Stimulated activated CD8-positive, alpha-beta memory T cell treated with anti-CD3 and anti-CD28 coated beads, Interleukin-4, amount 100 ng/mL, for 4 hours (primary cell): ENCODE measurements around the gene CMTM7.

Experiments used
- DNase-seq, 2 donors: peaks; one replicate each; pipeline ENCODE4 v3.0.0-alpha.2; 2020; ENCODE audit warnings: low read depth in 2 of 2, low spot score in 1 of 2

CMTM7 gene

GRCh38 chr3:32413845-32414521, 22.3 kb downstream of the CMTM7 start:
- no peak for DNase-seq

DNA sequence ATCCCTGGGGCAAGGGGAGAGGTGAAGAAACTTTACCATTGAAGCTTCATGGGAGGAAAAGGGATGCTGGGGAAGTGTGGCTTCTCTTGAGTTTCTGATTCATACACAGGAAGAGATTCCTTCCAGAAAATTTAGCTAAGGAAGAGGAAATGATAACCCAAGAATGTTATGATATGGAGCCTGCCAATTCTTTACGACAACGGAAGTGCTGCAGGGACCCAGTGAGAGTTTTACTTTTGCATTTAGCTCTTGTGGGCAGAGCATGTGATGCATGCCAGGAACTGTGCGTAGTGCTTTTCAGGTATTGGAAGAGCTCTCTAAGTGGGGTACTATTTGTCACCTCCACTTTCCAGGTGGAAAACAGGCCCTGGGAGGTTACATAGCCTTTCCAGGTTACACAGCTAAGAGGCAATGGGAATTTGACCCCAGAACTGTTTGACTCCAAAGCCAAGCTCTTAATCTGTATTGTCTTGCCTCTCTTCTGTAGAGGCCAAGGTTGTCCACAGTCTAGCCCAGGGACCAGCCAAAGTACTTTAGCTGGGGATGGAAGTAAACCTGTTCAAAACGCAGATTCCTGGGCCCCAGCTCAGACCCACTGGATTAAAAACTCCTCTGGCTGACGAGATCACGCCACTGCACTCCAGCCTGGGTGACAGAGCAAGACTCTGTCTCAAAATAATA, 23.0 kb downstream of the CMTM7 start:
- no peak for DNase-seq

- DNase-seq: no peak
Observed at GRCh38 chr3:32419742-32420125, 28.1 kb downstream of the CMTM7 start.

DNA sequence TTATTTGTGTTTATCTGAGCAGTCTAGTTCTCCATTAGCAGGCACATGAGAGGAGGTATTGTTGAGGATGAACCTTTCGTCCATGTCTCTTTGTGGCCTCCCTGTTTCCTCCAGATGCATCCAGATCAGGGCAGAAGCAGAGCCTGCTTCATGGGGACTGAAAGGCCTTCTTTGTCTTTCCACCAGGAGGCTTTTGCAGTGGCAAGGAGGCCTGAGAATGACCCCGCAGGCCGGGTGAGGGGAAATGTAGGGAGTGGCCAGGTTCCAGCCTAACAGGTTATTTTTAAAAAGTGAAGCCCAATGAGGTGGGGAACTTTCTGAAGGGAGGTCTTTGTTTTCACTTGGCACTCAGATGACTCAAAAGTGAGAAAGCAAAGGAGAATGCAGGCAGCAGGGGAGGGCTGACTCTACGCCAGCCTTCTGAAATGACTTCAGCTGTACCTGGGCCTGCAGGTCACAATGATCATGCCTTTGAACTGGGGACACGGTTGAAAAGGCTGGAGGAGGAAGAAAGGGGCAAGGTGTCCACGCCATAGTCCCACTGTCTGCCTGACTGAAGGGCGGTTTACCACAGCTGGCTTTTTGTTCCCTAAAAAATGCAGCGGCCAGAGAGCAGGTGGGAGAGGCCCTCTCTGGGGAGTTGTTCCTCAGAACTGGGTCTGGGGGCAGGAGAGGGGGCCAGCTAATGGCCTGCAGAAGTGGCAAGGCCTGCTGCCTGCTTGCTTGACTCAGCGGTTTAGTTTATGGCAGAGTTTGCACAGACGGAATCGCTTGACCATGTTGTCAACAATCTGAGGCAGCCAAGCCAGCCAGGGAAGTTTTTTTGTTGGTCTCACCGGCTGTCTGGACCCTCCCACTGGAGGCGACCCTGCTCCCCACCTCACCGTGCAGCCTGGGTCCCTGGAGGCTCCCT, 28.7 kb downstream of the CMTM7 start:
- DNase-seq: no peak

DNA sequence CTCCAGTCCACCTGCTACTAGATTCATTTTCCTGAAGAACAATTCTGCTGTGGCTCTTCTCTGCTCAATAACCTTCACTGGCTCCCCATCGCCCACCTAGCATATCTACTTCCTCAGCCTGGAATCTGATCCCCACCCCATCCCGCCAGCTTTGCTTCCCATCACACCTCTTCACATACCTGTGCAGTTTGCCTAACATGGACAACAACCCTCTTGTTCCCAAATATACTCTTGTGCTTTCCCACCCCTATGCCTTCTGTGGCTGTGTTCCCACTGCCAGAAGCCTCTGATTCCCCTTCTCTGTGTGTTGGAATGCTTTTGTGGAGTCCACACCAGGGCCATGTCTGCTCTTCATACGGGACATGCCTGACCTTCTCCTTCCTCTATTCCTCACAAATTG, 29.5 kb downstream of the CMTM7 start:
- no peak for DNase-seq

DNA sequence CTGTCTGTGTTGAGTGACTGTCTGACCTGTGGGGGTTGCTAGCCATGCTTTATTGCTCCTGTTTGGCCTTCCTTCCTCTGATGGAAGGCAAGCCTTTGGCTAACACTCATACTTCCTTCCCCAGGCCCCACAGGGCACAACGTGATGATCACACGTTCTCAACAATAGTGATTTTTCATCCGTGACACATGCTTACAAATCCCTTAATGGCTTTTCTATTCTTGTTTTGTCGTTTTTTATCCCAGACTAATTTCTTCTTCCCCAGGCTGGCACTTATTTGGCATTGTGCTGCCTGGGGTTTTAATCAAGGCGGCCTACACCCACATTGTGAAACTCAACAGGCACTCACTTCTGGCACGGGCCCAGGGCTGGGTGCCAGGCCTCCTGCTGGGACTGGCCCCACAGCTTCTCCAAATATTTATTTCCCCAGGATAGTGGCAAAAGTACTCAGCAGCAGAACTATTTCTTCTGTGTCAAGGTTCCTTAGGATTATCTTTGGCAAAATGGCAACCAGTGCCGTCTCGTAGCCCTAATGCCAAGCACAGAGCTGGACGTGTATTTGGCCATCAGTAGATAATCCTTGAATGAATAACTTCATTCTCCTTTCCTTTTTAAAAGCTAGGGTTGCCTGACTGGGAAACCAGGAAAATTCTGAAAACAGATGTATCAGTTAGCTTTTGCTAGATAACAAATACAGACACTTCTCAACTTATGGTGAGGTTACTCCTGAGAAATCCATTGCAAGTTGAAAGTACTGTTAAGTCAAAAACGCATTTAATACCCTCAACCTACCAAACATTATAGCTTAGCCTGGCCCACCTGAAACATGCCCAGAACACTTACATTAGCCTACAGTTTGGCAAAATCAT, 30.6 kb downstream of the CMTM7 start:
- DNase-seq: no peak

- no peak for DNase-seq
Observed at GRCh38 chr3:32422943-32423342, 31.3 kb downstream of the CMTM7 start.

DNA sequence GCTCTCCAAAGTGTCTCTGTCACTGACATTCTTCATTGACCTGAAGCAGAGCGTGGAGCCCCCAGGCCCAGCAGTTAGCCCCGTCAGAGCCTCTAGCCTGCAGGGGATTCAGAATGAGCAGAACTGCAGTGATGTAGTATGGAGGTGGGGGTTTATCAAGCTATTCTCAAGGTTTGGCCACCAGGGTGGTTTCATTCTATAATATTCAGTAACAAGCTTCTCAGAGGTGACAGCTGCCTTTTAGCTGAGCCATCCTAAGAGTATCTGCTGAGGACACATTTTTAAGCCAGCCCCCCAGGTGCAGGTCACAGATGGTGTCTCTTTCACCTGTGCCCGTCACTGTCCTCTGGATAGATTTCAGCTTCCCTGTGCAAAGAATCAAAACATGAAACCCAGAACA, 31.9 kb downstream of the CMTM7 start:
- no peak for DNase-seq

- no peak for DNase-seq
Observed at GRCh38 chr3:32423956-32424557, 32.4 kb downstream of the CMTM7 start.

- DNase-seq: no peak
Observed at GRCh38 chr3:32424581-32425250, 33.1 kb downstream of the CMTM7 start.

DNA sequence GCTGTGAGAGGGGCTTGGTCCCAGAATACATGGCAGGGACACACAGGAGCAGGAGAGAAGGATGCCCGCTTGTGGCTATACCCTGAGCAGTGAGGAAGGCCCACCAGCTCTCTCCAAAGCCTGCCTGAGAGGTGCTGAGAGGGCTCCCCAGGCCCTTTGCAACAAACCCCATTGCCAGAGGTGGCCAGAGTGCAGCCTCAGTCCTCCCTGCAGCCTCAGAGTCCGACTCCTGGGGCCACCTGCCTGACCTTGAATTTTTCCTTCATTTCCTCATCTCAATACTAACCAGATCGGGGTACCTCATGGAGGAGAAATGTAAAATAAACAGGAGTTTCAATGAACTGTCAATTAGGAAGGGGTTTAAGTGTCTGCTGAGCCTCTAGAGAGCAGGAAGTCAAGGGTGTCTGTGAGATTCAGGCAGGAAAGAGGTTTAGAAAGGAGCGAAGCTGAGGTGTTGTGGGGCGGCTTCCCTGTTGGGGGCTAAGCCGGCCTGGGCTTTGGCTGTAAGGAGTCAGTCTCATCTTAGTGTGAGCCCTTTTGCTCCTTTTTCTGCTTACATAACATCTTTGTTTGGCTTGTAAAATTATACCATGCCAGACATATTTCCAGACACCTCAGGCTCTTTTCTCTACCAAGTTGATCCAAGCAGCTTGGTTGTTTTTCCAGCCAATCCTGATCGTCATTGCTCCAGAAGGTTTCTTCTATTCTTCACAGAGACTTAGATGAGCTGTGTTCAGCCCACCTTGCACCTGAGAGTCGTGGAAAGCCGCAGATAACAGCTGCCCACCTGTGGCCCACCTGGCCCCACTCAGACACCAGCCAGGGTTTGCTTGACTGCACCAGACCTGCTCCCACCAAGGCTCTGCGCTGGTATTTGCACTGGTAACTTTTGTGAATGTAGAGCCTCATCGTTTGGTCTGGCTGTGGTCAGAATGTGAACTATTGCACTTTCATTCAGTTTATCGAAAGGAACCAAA, 36.7 kb downstream of the CMTM7 start:
- no peak for DNase-seq

DNA sequence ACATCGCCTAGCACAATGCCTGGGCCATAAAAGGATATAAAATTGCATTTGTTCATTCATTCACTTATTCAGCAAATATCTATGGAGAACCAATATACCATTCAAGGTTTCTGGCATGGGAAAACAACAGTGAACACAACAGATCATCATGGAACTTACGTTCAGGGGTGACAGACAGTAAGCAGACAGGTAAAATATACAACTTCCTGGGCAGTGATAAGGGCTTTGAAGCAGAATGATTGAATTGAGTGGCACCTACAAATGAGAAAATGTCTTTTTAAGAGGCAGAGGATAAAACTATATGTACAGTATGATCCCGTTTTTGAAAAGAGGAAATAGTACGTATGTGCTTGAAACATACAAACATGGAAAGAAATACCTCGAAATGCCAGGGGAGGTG, 39.2 kb downstream of the CMTM7 start:
- no peak for DNase-seq

DNA sequence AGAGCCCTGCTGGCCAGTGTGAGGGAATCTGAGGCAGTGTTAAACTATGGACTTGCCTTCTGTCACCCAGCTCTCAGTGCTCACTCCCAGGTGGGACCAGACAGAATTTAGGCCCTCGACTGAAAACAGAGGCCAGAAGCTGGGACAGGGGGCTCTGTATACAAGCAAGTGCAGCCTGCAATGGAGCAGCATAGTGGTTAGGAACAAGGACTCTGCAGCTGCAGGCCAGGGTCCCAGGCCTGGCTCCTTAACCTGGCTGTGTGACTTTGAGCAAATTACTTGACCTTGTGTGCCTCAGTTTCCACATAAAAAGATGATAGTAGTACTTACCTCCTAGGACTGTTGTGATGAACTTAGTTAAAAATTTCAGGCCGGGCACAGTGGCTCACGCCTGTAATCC, 39.8 kb downstream of the CMTM7 start:
- DNase-seq: no peak

DNA sequence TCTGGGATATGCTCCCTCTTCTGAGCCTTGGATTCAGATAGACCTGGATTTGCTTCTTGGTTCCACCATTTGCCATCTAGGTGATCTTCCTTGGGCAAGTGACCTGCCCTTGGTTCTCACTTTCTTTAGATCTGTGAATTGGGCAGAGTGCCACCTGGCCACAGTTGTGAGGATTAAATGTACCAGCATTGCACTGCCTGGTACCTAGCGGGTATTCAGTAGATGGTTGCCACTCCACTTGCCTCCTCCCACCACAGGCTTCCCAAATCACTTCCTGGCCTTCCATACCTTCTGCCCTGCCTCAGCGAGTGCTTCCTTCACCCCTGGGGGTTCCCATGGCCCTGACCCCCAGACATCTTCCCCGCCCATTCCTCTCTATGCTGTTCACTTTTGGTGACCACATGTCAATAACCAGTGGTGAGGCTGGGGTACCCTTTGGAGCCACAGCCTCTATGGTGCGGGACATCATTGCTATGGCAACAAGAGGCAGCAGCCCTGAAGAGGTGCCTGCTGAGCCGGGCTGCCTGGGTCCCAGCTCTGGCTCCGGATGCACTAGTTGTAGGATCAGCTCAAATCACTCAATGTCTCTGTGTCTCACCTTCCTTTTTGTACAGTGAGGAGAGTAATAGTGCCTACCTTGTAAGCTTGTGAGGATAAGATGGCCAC, 40.5 kb downstream of the CMTM7 start:
- no peak for DNase-seq

DNA sequence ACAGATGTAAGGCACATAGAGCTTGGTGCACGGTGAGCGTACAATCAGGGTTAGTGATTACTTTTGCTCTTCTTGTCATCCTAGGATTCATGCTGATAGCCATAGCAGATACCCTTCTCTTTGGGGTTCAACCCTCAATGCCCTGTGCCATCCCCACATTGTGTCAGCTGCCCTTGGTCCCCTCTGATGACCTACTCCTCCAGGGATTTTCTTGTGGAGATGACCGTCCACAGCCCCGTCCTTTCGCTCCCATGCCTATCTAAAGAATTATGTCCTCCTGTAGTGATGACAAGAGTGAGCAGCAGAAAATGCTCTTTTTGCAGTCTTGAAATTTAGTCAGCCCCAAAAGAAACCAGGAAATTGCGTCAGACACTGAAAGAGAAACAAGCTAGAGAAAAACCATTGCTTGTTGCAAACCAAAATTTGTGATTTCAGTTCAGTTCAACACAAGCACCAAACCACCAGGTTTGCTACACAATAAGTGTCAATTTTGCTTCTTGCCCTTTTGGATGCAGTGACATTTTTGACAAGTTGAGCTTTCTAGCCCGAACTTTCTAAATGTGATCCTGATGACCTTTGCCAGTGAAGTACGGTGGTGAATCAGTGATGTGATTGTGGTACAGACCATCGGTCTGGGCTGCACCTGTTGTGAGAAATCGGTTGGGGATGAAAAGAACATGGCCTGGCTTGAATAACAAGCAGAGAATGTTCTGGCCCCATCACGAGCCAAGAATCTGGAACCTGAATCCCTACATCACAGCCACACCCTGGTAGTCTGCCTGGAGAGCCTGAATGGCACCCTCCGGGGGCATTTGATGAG, 41.3 kb downstream of the CMTM7 start:
- no peak for DNase-seq

DNA sequence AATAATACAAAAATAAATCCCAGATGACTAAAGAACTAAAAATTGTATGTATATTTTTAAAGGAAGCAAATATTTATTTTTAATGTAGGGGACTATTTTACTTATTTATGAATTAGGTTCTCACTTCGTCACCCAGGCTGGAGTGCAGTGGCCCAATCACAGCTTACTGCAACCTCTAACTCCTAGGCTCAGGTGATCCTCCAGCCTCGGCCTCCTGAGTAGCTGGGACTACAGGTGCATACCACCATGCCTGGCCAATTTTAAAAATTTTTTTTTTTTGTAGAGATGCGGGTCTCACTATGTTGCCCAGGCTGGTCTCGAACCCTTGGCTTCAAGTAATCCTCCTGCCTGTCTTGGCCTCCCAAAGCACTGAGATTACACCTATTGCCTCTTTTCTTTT, 42.6 kb downstream of the CMTM7 start:
- DNase-seq: no peak
